AG04450 (cell line): ENCODE measurements around the gene TCHH. TPM values are rescaled to one million over a fixed set of nuclear protein-coding genes. Genes with fewer than 3 reads are reported as not detected.

Experiments
- CTCF ChIA-PET: fragments of 300-600, 350-600 bp; formaldehyde crosslinking; extraction: SDS; loops from one replicate; lab custom pipeline; 2022; ENCODE audit warnings: antibody characterized with exemption, inconsistent platforms; lab: Charles Lee
- POLR2A ChIA-PET: fragments of 350-600 bp; formaldehyde crosslinking; extraction: SDS; loops from one replicate; lab custom pipeline; 2021; ENCODE audit warnings: antibody characterized with exemption, inconsistent platforms; lab: Yijun Ruan, JAX
- DNase-seq: peaks from one replicate; pipeline ENCODE4 v3.0.0-alpha.2; 2011; ENCODE audit warnings: low read depth, low spot score
- H3K27ac ChIP-seq: one replicate; pipeline ENCODE4 v1.5.1; 2012; ENCODE audit warnings: low read depth, low read length, control low read depth
- H3K27me3 ChIP-seq: one replicate; pipeline ENCODE4 v1.6.0; 2012; ENCODE audit warnings: low read length; ENCODE audit not compliant: control insufficient read depth, insufficient read depth
- H3K4me3 ChIP-seq: 2 replicates; pipeline ENCODE4 v1.5.1; 2011; ENCODE audit warnings: mild to moderate bottlenecking, low read depth, low read length, control low read depth
- H3K9me3 ChIP-seq: 2 replicates; pipeline ENCODE4 v1.5.1; 2012; ENCODE audit warnings: low read length; ENCODE audit not compliant: control insufficient read depth, insufficient read depth
- CTCF ChIP-seq: IDR thresholded peaks from 2 replicates; pipeline ENCODE4 v1.5.1; 2011; ENCODE audit warnings: low read depth, low read length, control low read depth, inconsistent platforms
- polyA plus RNA-seq: library from polyadenylated mRNA; depleted of rRNA; stranded (reverse); fragments of >200 nt; gene quantifications from 2 replicates; pipeline ENCODE4 v1.2.3, GENCODE V29; 2011

The TCHH gene
- polyA plus RNA-seq, 1 experiment = not detected

- no peak overlapping the region for H3K4me3 ChIP-seq
- H3K9me3 ChIP-seq = no peaks in the 10 kb centered on the region
- POLR2A ChIA-PET = no interaction called here
- TF ChIP-seq CTCF = no peak
- no peak overlapping the region for H3K27ac ChIP-seq
- CTCF ChIA-PET = no interaction called here
- H3K27me3 ChIP-seq = no peaks in the 10 kb centered on the region
- no peak for DNase-seq
These were observed 10.7 kb upstream of the TCHH start for GRCh38 chr1:152125834-152126443.

GRCh38 chr1:152118915-152119314, 3.7 kb upstream of the TCHH start:
- CTCF ChIA-PET = interaction anchor here (0.9 to 1.9 kb wide), 3 partner anchors 23 to 340 kb away, joined by 3 to 5 read pairs (median 3); no protein-coding TSS in a partner anchor
- DNase-seq = no peak
- Histone ChIP-seq H3K27me3 (peaks cover 5% of the 10 kb centered on the region), H3K9me3 (no peaks in the 10 kb centered on the region), H3K27ac (no peak overlapping the region), H3K4me3 (no peak overlapping the region)
- no peak for TF ChIP-seq CTCF
- POLR2A ChIA-PET = no interaction called here

- ChIA-PET POLR2A (no interaction called here), CTCF (interaction anchor here (0.8 kb wide), 1 partner anchor 29 kb away, joined by 3 read pairs; no protein-coding TSS in a partner anchor)
- Histone ChIP-seq H3K4me3 (no peak overlapping the region), H3K9me3 (peaks cover 24% of the 10 kb centered on the region), H3K27me3 (peaks cover 60% of the 10 kb centered on the region), H3K27ac (no peak overlapping the region)
- DNase-seq = no peak
- no peak for TF ChIP-seq CTCF
These were observed 2.3 kb downstream of the TCHH start for GRCh38 chr1:152112885-152113432.

GRCh38 chr1:152112101-152112884, 3.0 kb downstream of the TCHH start:
- ChIA-PET POLR2A (no interaction called here), CTCF (no interaction called here)
- peaks cover 31% of the 10 kb centered on the region for H3K9me3 ChIP-seq
- peak overlapping the region; percentile 42 for H3K4me3 ChIP-seq
- H3K27ac ChIP-seq = no peak overlapping the region
- no peak for TF ChIP-seq CTCF
- no peak for DNase-seq
- H3K27me3 ChIP-seq = peaks cover 67% of the 10 kb centered on the region
